K562 (cell line): ENCODE measurements around the gene NTN3. TPM values are rescaled to one million over a fixed set of nuclear protein-coding genes. Genes with fewer than 3 reads are reported as not detected.

ENCODE experiments used
- ATAC-seq: fragments of 200-7000 bp; cut with Tn5 transposase; 3 replicates; pipeline ENCODE4 v1.9.1; 2020; ENCODE audit warnings: moderate library complexity
- BruUV-seq: library from RNA; stranded (reverse); fragments of 400-500 nt; replicated peaks from 2 replicates; lab custom pipeline; 2021; lab: Mats Ljungman, UMichigan
- CTCF ChIA-PET: fragments of 300-600 bp; formaldehyde crosslinking; extraction: SDS; loops from one replicate; lab custom pipeline; 2021; ENCODE audit warnings: low intra/inter-chr PET ratio; lab: Yijun Ruan, JAX
- POLR2A ChIA-PET: fragments of 300-600, 350-650 bp; sonication (Branson Sonifier 250); formaldehyde crosslinking; extraction: SDS; loops from one replicate; lab custom pipeline; 2021; ENCODE audit warnings: antibody characterized with exemption, inconsistent platforms; lab: Yijun Ruan, JAX
- DNase-seq, 4 experiments: peaks; one replicate each; pipeline versions ENCODE4 v3.0.0 to v3.0.0-alpha.2; 2011 to 2018; ENCODE audit warnings: low spot score in 3 of 4, mixed read lengths in 3 of 4; ENCODE audit errors: extremely low read depth in 1 of 4
- FAIRE-seq: peaks from 2 replicates; lab custom pipeline; 2011; peaks lifted over from hg19 to GRCh38; lab: Jason Lieb, UNC
- H2AFZ ChIP-seq: 2 replicates; pipeline ENCODE4 v1.6.0; 2011; ENCODE audit warnings: low read depth, low read length, control low read depth, inconsistent platforms
- H3K27ac ChIP-seq: fragments of 200-600 bp; 3 replicates; pipeline ENCODE4 v1.8.0; 2011; ENCODE audit warnings: low read depth, mild to moderate bottlenecking, control low read depth, inconsistent platforms, low read length, moderate library complexity, mixed read lengths; ENCODE audit errors: extremely low read depth
- H3K27me3 ChIP-seq, 2 experiments: fragments of 300-600 bp in 1 of 2; 2 replicates in 1 of 2; 3 replicates in 1 of 2; pipeline versions ENCODE4 v1.6.0 to v1.8.0; 2011; ENCODE audit warnings: inconsistent platforms in 2 of 2, low read length in 2 of 2, mild to moderate bottlenecking in 1 of 2, mixed read lengths in 1 of 2, moderate library complexity in 1 of 2; ENCODE audit not compliant: control insufficient read depth in 2 of 2, insufficient read depth in 2 of 2
- H3K36me3 ChIP-seq: fragments of 300-600 bp; 3 replicates; pipeline ENCODE4 v1.8.0; 2011; ENCODE audit warnings: mild to moderate bottlenecking, low read length, inconsistent platforms; ENCODE audit not compliant: control insufficient read depth, insufficient read depth
- H3K4me1 ChIP-seq, 2 experiments: fragments of 200-600 bp in 1 of 2; replicated peaks in 1 of 2; 2 replicates in 1 of 2; 3 replicates in 1 of 2; pipeline versions ENCODE4 v1.5.1 to v1.8.0; 2011; ENCODE audit warnings: inconsistent platforms in 2 of 2, low read length in 2 of 2, mild to moderate bottlenecking in 1 of 2, mixed read lengths in 1 of 2, moderate library complexity in 1 of 2; ENCODE audit not compliant: control insufficient read depth in 2 of 2, insufficient read depth in 2 of 2
- H3K4me2 ChIP-seq: 2 replicates; pipeline ENCODE4 v1.6.1; 2011; ENCODE audit warnings: low read length, control low read depth, inconsistent platforms, mixed read lengths; ENCODE audit not compliant: insufficient read depth
- H3K4me3 ChIP-seq: fragments of 200-600 bp; sonication (generic), shearing (Covaris generic); 2 replicates; pipeline ENCODE4 v1.5.1; 2016; ENCODE audit warnings: control low read depth, inconsistent platforms
- H3K79me2 ChIP-seq: fragments of 200-600 bp; 3 replicates; pipeline ENCODE4 v1.8.0; 2011; ENCODE audit warnings: low read length, inconsistent platforms; ENCODE audit not compliant: control insufficient read depth, insufficient read depth
- H3K9ac ChIP-seq, 2 experiments: 2 replicates each; pipeline versions ENCODE4 v1.6.0 to v1.6.1; 2011; ENCODE audit warnings: low read depth in 2 of 2, low read length in 2 of 2, control low read depth in 1 of 2, inconsistent platforms in 1 of 2, mild to moderate bottlenecking in 1 of 2, mixed read lengths in 1 of 2; ENCODE audit not compliant: insufficient read depth in 1 of 2
- H3K9me1 ChIP-seq: one replicate; pipeline ENCODE4 v1.6.0; 2011; ENCODE audit warnings: inconsistent platforms, mild to moderate bottlenecking, low read length, moderate library complexity; ENCODE audit not compliant: control insufficient read depth, insufficient read depth
- H3K9me3 ChIP-seq: replicated peaks from 2 replicates; pipeline ENCODE4 v1.5.1; 2011; ENCODE audit warnings: low read depth, low read length, inconsistent platforms; ENCODE audit not compliant: control insufficient read depth, insufficient read depth
- H4K20me1 ChIP-seq: replicated peaks from 2 replicates; pipeline ENCODE4 v1.6.1; 2011; ENCODE audit warnings: low read length, inconsistent platforms, mixed read lengths; ENCODE audit not compliant: control insufficient read depth, insufficient read depth
- CHD1 ChIP-seq: fragments of 200-600 bp; sonication (generic); IDR thresholded peaks from one replicate; pipeline ENCODE4 v1.6.1; 2012; ENCODE audit warnings: mild to moderate bottlenecking, moderate library complexity, low read length, inconsistent platforms
- FOXJ3 ChIP-seq: sonication (generic); formaldehyde crosslinking; IDR thresholded peaks from 2 replicates; pipeline ENCODE4 v1.4.0; 2020; ENCODE audit warnings: mild to moderate bottlenecking, missing genetic modification reagents
- FUS ChIP-seq: fragments of 200-400 bp; formaldehyde crosslinking; optimal IDR thresholded peaks from 2 replicates; pipeline ENCODE3; 2017; ENCODE audit warnings: low read depth, low read length
- GATAD2A ChIP-seq: fragments of 450-650 bp; IDR thresholded peaks from 2 replicates; pipeline ENCODE4 v1.6.1; 2017
- HNRNPH1 ChIP-seq: fragments of 200-400 bp; formaldehyde crosslinking; optimal IDR thresholded peaks from 2 replicates; pipeline ENCODE3; 2017; ENCODE audit warnings: low read depth, mild to moderate bottlenecking, low read length, moderate library complexity
- JUNB ChIP-seq: fragments of 450-650 bp; formaldehyde crosslinking; conservative IDR thresholded peaks from 2 replicates; pipeline ENCODE4 v1.4.0; 2020; ENCODE audit warnings: mild to moderate bottlenecking
- KLF13 ChIP-seq: fragments of 450-650 bp; IDR thresholded peaks from 2 replicates; pipeline ENCODE4 v1.6.1; 2016; ENCODE audit warnings: missing genetic modification characterization, low read depth, mild to moderate bottlenecking, missing compliant biosample characterization, moderate library complexity, borderline replicate concordance
- NBN ChIP-seq: fragments of 450-650 bp; IDR thresholded peaks from 2 replicates; pipeline ENCODE4 v1.6.1; 2016; ENCODE audit warnings: low read depth, mild to moderate bottlenecking
- POLR2G ChIP-seq: fragments of 200-400 bp; formaldehyde crosslinking; IDR thresholded peaks from 2 replicates; pipeline ENCODE4 v1.6.1; 2017; ENCODE audit warnings: low read depth, mild to moderate bottlenecking, antibody characterized with exemption, low read length, moderate library complexity
- RB1 ChIP-seq: fragments of 450-650 bp; IDR thresholded peaks from 2 replicates; pipeline ENCODE4 v1.6.1; 2017; ENCODE audit warnings: low read depth, mild to moderate bottlenecking
- RBBP5 ChIP-seq: fragments of 200-600 bp; sonication (generic); IDR thresholded peaks from 2 replicates; pipeline ENCODE4 v1.6.1; 2012; ENCODE audit warnings: borderline replicate concordance, mild to moderate bottlenecking, low read length, control low read depth, inconsistent platforms; ENCODE audit not compliant: insufficient read depth, poor library complexity, severe bottlenecking
- SIN3A ChIP-seq, 2 experiments: fragments of 150-350 bp in 1 of 2; IDR thresholded peaks; 2 replicates each; pipeline ENCODE4 v1.6.1; 2011 to 2016; ENCODE audit warnings: borderline replicate concordance in 2 of 2, low read depth in 2 of 2, low read length in 2 of 2, mild to moderate bottlenecking in 2 of 2, moderate library complexity in 2 of 2; ENCODE audit not compliant: control insufficient read depth in 1 of 2
- TEAD1 ChIP-seq, 2 experiments: fragments of 450-650 bp in 1 of 2; sonication (generic) in 1 of 2; formaldehyde crosslinking; IDR thresholded peaks; 2 replicates each; pipeline versions ENCODE4 v1.4.0 to v1.8.0; 2020 to 2022; ENCODE audit warnings: mild to moderate bottlenecking in 2 of 2, missing genetic modification reagents in 1 of 2
- ZBTB33 ChIP-seq: sonication (generic); formaldehyde crosslinking; IDR thresholded peaks from 2 replicates; pipeline ENCODE4 v1.8.1; 2023; ENCODE audit warnings: mild to moderate bottlenecking, missing genetic modification reagents
- ZC3H8 ChIP-seq: fragments of 450-650 bp; IDR thresholded peaks from 2 replicates; pipeline ENCODE4 v1.6.1; 2017
- ZNF589 ChIP-seq: fragments of 200-800 bp; sonication (Bioruptor generic); IDR thresholded peaks from 2 replicates; pipeline ENCODE4 v1.6.1; 2016; ENCODE audit warnings: low read depth, missing genetic modification characterization, missing compliant biosample characterization
- ZNF696 ChIP-seq: fragments of 250-450 bp; sonication (Bioruptor Pico); conservative IDR thresholded peaks from 2 replicates; pipeline ENCODE4 v1.4.0; 2020; ENCODE audit warnings: mild to moderate bottlenecking, moderate library complexity
- ZNF75A ChIP-seq: fragments of 450-650 bp; formaldehyde crosslinking; IDR thresholded peaks from 2 replicates; pipeline ENCODE4 v1.4.0; 2020; ENCODE audit warnings: mild to moderate bottlenecking
- WGBS: fragments of 100-300 bp; shearing (Covaris generic); methylation state at CpG from one replicate; pipeline ENCODE4 v1.1.6; 2016; ENCODE audit warnings: low coverage, mixed read lengths; ENCODE audit not compliant: insufficient coverage; ENCODE audit errors: missing lambda C conversion rate; 5-methylcytosine and 5-hydroxymethylcytosine counted together
- in situ Hi-C: fragments of 300-500 bp; cut with MboI; formaldehyde crosslinking; loops from 4 replicates; pipeline ENCODE4 v1.15.0; 2018; ENCODE audit warnings: inconsistent platforms, mixed read lengths
- intact Hi-C: fragments of 100-400 bp; cut with micrococcal nuclease; formaldehyde crosslinking; loops from 2 replicates; pipeline ENCODE4 v1.14.2; 2022
- polyA plus RNA-seq, 8 experiments: library from polyadenylated mRNA; depleted of rRNA in 4 of 8; stranded (reverse) in 5 of 8; unstranded in 3 of 8; fragments of >200 nt; fragmentation: Nextera tagmentation in 2 of 8; fragmentation: Illumina TruSeq in 1 of 8; extraction: Ambion mirVana in 2 of 8; extraction: Trizol in 1 of 8; gene quantifications; 2 replicates each; pipeline versions ENCODE4 v1.2.1 to v1.2.3, GENCODE V29; 2011 to 2014; ENCODE audit warnings: inconsistent platforms in 1 of 8, missing spikeins in 1 of 8
- total RNA-seq, 7 experiments: library from RNA; depleted of rRNA in 6 of 7; stranded (reverse); fragments of >200 nt in 6 of 7; fragmentation: Illumina TruSeq in 2 of 7; extraction: Trizol in 2 of 7; gene quantifications; 2 replicates each; pipeline versions ENCODE4 v1.2.1 to v1.2.3, GENCODE V29; 2011 to 2021; ENCODE audit warnings: low replicate concordance in 1 of 7
- TF ChIP-seq, protein P1 (sequence below): fragments of 250-450 bp; sonication (Bioruptor Pico); IDR thresholded peaks from 2 replicates; pipeline ENCODE4 v1.5.0; 2022; ENCODE audit warnings: mild to moderate bottlenecking

NTN3 gene
- total and polyA plus RNA-seq, 9 of the 15 experiments (the other 6 are each of a cell fraction or from before 2014, with no cell fraction given), result not detected

GRCh38 chr16:2471653-2472487 lies 773 bp downstream of the NTN3 start:
- no peaks in the 10 kb centered on the region for H3K9me3 ChIP-seq
- H3K4me2 ChIP-seq, result no peak overlapping the region
- H3K9ac ChIP-seq, result peak overlapping the region in 1 of 2 experiments; percentile 98; a peak in 3 of 4 replicates
- H3K4me3 ChIP-seq, result no peak overlapping the region; the same call in 1 of the 2 replicates
- H3K27ac ChIP-seq, result no peak overlapping the region
- H3K36me3 ChIP-seq, result no peaks in the 10 kb centered on the region
- no peak overlapping the region for H2AFZ ChIP-seq
- in situ Hi-C loops, result no loop called here
- 69% methylated on average over 31 of the region's 61 CpGs for WGBS
- H3K4me1 ChIP-seq, result peaks cover 18 to 96% of the 10 kb centered on the region in 2 experiments
- CTCF ChIA-PET, result no interaction called here
- peaks cover 2% of the 10 kb centered on the region; the same call in 1 of the 2 replicates for H4K20me1 ChIP-seq
- ATAC-seq (no peak), DNase-seq (no peak), FAIRE-seq (no peak)
- intact Hi-C loops, result no loop called here
- H3K27me3 ChIP-seq, result no peaks in the 10 kb centered on the region
- POLR2A ChIA-PET, result no interaction called here
- H3K79me2 ChIP-seq, result peaks cover 29% of the 10 kb centered on the region
- BruUV-seq, result no TSS peak
- no peaks in the 10 kb centered on the region for H3K9me1 ChIP-seq
- TF ChIP-seq TEAD1 (CRISPR knock-in tag; IDR thresholded peaks at IDR 0.05) (no peak), ZNF696 (no peak), POLR2G (peak; percentile 33; the same call in 1 of the 2 replicates), HNRNPH1 (no peak), ZBTB33 (CRISPR knock-in tag) (peak; percentile 87), FOXJ3 (no peak), ZNF75A (no peak), RB1 (no peak), JUNB (no peak), SIN3A (IDR thresholded peaks at IDR 0.05; ENCODE audit: borderline replicate concordance in 2 of 2, control insufficient read depth in 1 of 2, low read depth in 2 of 2, low read length in 2 of 2) (no peak), GATAD2A (no peak), ZC3H8 (no peak), KLF13 (no peak), CHD1 (no peak), RBBP5 (no peak), NBN (no peak), FUS (peak; percentile 33), ZNF589 (CRISPR knock-in tag) (no peak)
- TF ChIP-seq, protein P1, sequence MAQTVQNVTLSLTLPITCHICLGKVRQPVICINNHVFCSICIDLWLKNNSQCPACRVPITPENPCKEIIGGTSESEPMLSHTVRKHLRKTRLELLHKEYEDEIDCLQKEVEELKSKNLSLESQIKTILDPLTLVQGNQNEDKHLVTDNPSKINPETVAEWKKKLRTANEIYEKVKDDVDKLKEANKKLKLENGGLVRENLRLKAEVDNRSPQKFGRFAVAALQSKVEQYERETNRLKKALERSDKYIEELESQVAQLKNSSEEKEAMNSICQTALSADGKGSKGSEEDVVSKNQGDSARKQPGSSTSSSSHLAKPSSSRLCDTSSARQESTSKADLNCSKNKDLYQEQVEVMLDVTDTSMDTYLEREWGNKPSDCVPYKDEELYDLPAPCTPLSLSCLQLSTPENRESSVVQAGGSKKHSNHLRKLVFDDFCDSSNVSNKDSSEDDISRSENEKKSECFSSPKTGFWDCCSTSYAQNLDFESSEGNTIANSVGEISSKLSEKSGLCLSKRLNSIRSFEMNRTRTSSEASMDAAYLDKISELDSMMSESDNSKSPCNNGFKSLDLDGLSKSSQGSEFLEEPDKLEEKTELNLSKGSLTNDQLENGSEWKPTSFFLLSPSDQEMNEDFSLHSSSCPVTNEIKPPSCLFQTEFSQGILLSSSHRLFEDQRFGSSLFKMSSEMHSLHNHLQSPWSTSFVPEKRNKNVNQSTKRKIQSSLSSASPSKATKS (CRISPR knock-in tag), result no peak
